AG10803 (cell line): ENCODE measurements around the gene SLC1A5.

ENCODE experiments used
- DNase-seq: peaks from one replicate; pipeline ENCODE4 v3.0.0; 2010; ENCODE audit warnings: low read depth
- H3K4me3 ChIP-seq: 2 replicates; pipeline ENCODE4 v1.5.1; 2011; ENCODE audit warnings: mild to moderate bottlenecking, low read length, control low read depth
- TF ChIP-seq, protein P1 (sequence below): conservative IDR thresholded peaks from 2 replicates; pipeline ENCODE4 v1.5.1; 2011; ENCODE audit warnings: mild to moderate bottlenecking, low read length, control low read depth, inconsistent platforms

Gene SLC1A5

GRCh38 chr19:46759206-46759605 is 29.2 kb downstream of the SLC1A5 start:
- TF ChIP-seq, protein P1, sequence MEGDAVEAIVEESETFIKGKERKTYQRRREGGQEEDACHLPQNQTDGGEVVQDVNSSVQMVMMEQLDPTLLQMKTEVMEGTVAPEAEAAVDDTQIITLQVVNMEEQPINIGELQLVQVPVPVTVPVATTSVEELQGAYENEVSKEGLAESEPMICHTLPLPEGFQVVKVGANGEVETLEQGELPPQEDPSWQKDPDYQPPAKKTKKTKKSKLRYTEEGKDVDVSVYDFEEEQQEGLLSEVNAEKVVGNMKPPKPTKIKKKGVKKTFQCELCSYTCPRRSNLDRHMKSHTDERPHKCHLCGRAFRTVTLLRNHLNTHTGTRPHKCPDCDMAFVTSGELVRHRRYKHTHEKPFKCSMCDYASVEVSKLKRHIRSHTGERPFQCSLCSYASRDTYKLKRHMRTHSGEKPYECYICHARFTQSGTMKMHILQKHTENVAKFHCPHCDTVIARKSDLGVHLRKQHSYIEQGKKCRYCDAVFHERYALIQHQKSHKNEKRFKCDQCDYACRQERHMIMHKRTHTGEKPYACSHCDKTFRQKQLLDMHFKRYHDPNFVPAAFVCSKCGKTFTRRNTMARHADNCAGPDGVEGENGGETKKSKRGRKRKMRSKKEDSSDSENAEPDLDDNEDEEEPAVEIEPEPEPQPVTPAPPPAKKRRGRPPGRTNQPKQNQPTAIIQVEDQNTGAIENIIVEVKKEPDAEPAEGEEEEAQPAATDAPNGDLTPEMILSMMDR: no peak
- H3K4me3 ChIP-seq: no peak overlapping the region
- no peak for DNase-seq

DNA sequence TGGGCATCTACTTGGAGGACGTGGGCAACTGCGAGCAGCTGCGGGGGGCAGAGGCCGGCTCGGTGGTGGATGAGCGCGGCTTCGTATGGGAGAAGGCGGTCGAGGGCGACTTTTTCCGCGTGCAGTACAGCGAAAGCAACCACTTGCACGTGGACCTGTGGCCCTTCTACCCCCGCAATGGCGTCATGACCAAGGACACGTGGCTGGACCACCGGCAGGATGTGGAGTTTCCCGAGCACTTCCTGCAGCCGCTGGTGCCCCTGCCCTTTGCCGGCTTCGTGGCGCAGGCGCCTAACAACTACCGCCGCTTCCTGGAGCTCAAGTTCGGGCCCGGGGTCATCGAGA is 31.9 kb downstream of the SLC1A5 start:
- H3K4me3 ChIP-seq: no peak overlapping the region
- TF ChIP-seq, protein P1: no peak
- no peak for DNase-seq

DNA sequence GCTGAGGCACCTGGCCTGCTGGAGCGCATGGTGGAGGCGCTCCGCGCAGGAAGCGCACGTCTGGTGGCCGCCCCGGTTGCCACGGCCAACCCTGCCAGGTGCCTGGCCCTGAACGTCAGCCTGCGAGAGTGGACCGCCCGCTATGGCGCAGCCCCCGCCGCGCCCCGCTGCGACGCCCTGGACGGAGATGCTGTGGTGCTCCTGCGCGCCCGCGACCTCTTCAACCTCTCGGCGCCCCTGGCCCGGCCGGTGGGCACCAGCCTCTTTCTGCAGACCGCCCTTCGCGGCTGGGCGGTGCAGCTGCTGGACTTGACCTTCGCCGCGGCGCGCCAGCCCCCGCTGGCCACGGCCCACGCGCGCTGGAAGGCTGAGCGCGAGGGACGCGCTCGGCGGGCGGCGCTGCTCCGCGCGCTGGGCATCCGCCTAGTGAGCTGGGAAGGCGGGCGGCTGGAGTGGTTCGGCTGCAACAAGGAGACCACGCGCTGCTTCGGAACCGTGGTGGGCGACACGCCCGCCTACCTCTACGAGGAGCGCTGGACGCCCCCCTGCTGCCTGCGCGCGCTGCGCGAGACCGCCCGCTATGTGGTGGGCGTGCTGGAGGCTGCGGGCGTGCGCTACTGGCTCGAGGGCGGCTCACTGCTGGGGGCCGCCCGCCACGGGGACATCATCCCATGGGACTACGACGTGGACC is 32.4 kb downstream of the SLC1A5 start:
- TF ChIP-seq, protein P1: no peak
- DNase-seq: no peak

DNA sequence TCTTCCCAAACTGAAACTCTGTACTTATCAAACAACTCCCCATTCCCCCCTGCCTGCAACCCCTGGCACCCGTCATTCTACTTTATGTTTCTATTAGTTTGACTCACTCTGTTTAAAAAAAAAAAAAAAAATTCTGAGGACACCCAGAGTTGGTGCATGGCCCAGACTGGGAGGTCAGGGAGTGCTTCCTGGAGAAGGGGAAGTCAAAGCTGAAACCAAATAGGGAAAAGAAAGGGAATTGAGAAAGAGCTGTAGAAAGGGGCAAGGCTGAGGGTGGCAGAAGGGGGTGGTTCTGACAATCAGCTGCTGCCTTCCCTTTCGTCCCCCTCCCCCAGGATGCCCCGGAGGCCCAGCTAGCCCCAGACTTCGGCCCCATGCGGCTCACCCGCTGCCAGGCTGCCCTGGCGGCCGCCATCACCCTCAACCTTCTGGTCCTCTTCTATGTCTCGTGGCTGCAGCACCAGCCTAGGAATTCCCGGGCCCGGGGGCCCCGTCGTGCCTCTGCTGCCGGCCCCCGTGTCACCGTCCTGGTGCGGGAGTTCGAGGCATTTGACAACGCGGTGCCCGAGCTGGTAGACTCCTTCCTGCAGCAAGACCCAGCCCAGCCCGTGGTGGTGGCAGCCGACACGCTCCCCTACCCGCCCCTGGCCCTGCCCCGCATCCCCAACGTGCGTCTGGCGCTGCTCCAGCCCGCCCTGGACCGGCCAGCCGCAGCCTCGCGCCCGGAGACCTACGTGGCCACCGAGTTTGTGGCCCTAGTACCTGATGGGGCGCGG is 33.1 kb downstream of the SLC1A5 start:
- no peak overlapping the region for H3K4me3 ChIP-seq
- TF ChIP-seq, protein P1: no peak
- DNase-seq: peak; percentile 64

More for the DNA sequence above, 32.4 kb downstream of the SLC1A5 start:
- no peak overlapping the region for H3K4me3 ChIP-seq

DNA sequence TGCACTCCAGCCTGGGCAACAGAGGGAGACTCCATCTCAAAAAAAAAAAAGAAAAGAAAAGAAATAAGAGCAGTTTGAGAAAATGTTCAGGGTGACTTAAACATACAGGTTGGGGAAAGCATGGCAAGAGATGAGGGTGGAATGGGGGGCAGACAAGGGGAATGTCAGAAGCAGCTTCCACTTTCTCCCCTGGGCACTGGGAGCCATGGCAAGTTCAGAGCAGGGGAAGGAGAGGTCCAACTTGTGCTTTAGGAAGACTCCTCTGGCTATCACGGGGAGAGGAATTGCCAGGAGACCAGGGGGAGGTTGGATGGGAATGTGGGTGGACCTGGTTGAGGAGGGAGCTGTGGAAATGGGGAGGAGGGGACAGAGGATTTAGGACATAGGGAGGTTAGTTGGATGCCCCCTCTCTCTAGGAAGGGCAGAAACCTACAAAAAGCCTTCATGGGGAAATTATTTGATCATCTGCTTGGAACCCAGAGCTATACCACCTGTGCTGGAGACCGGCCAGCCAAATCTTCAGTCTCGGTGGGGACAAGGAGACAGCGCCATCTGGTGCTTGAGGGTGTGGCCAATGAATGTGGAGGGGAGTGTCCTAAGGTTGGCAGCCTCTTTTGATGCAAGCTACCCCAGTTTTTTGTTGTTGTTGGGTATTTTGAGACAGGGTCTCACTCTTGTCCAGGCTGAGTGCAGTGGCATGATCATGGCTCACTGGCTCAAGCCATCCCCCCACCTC is 34.8 kb downstream of the SLC1A5 start:
- TF ChIP-seq, protein P1: peak; percentile 48
- no peak for DNase-seq
- no peak overlapping the region for H3K4me3 ChIP-seq

- peak; percentile 61 for DNase-seq
- H3K4me3 ChIP-seq: no peak overlapping the region
- TF ChIP-seq, protein P1: peak; percentile 81
Observed at GRCh38 chr19:46748325-46749109, 39.9 kb downstream of the SLC1A5 start.
